ENCODE data around the gene ZDHHC8. TPM values are rescaled to one million over a fixed set of nuclear protein-coding genes. Genes with fewer than 3 reads are reported as not detected.

Gene ZDHHC8
- total and polyA plus RNA-seq, 10 of the 15 experiments (the other 5 are each of a cell fraction or from before 2014, with no cell fraction given): 0.03 to 46.3 (median 5.3) TPM

- peak; percentile 72 for TF ChIP-seq ELK1 (IDR thresholded peaks at IDR 0.05; ENCODE audit: low read depth, low read length)
- no peak for TF ChIP-seq CEBPB (IDR thresholded peaks at IDR 0.05; ENCODE audit: borderline replicate concordance in 1 of 2, low read depth in 2 of 2, low read length in 2 of 2)
- TF ChIP-seq ZNF622 (IDR thresholded peaks at IDR 0.05): no peak
These were observed 14.5 kb upstream of the ZDHHC8 start, which contains the start of gene TRMT2A (continued) for GRCh38 chr22:20116951-20117632.

- 0 out of 2 replicates have a peak, but pooled peaks cover 2% of the 10 kb centered on the region for H4K20me1 ChIP-seq (ENCODE audit: control insufficient read depth, insufficient read depth)
- H2AFZ ChIP-seq (ENCODE audit: control insufficient read depth, low read depth, low read length): peak overlapping the region; percentile 24
- H3K27me3 ChIP-seq (replicated peaks in 1 of 2; ENCODE audit: control insufficient read depth in 2 of 2, insufficient read depth in 2 of 2, low read length in 1 of 2): no peaks in the 10 kb centered on the region
- no peak for DNase-seq (ENCODE audit: low read depth, low spot score)
- FAIRE-seq: no peak
- peak; percentile 42 for ATAC-seq
- BruUV-seq (replicated peaks): no TSS peak
- peak overlapping the region; percentile 99 for H3K9ac ChIP-seq (ENCODE audit: control insufficient read depth, insufficient read depth, low read length)
- peak overlapping the region; percentile 91 for H3K27ac ChIP-seq (ENCODE audit: control insufficient read depth, insufficient read depth)
- RAD21 ChIA-PET (ENCODE audit: unreplicated experiment): no interaction called here
- H3K36me3 ChIP-seq (ENCODE audit: control insufficient read depth in 2 of 2, insufficient read depth in 2 of 2, low read length in 1 of 2): peaks cover 30 to 33% of the 10 kb centered on the region in 2 experiments
- WGBS (ENCODE audit: insufficient coverage, insufficient replicate concordance, low lambda C conversion rate, missing lambda C conversion rate): 1% methylated on average over 51 of the region's 66 CpGs
- peaks cover 70% of the 10 kb centered on the region for H3K79me2 ChIP-seq (ENCODE audit: control insufficient read depth, insufficient read depth, low read length)
- peaks cover 24% of the 10 kb centered on the region for H3K4me1 ChIP-seq (ENCODE audit: control insufficient read depth, insufficient read depth, low read length)
- in situ Hi-C loops (cut with MboI) (no loop called here), intact Hi-C loops (cut with micrococcal nuclease; ENCODE audit: unreplicated experiment) (loop anchor here (5.0 kb wide), 1 partner anchor 145 kb away; no protein-coding TSS in a partner anchor)
- peak overlapping the region; percentile 78 for H3K4me3 ChIP-seq
- SMC1A ChIA-PET (ENCODE audit: uncharacterized antibody, unreplicated experiment): interaction anchor here (0.9 kb wide), 1 partner anchor 13 kb away, joined by 5 read pairs; no protein-coding TSS in a partner anchor
- H3K4me2 ChIP-seq (ENCODE audit: control insufficient read depth, insufficient read depth): peak overlapping the region; percentile 87
- no peaks in the 10 kb centered on the region for H3K9me3 ChIP-seq (replicated peaks; ENCODE audit: control insufficient read depth, insufficient read depth, low read length)
- POLR2A ChIA-PET: interaction anchor here (0.8 to 1.5 kb wide), 6 partner anchors 34 to 175 kb away, joined by 3 to 5 read pairs (median 4); partner anchors contain the start of gene TANGO2
- CTCF ChIA-PET: interaction anchor here (0.5 to 1.5 kb wide), 2 partner anchors 39 to 387 kb away, joined by 3 to 4 read pairs; no protein-coding TSS in a partner anchor
- TF ChIP-seq POLR2AphosphoS5 (IDR thresholded peaks at IDR 0.05; ENCODE audit: low read length): peak; percentile 77
- no peak for TF ChIP-seq RELA (IDR thresholded peaks at IDR 0.05; ENCODE audit: borderline replicate concordance, partially characterized antibody)
- no peak for TF ChIP-seq CTCF (IDR thresholded peaks at IDR 0.05 in 2 of 3, conservative IDR thresholded peaks at IDR 0.05 in 1 of 3; ENCODE audit: control insufficient read depth in 2 of 3, extremely low read depth in 1 of 3, insufficient read depth in 1 of 3, low read depth in 3 of 3, low read length in 3 of 3)
- TF ChIP-seq NR2C2 (IDR thresholded peaks at IDR 0.05; ENCODE audit: borderline replicate concordance, control insufficient read depth, insufficient read length, low read depth): no peak
- peak; percentile 43; the same call in 1 of the 2 replicates for TF ChIP-seq SIN3A (IDR thresholded peaks at IDR 0.05; ENCODE audit: low read depth, low read length)
- peak; percentile 76 for TF ChIP-seq POLR2A (IDR thresholded peaks at IDR 0.05; ENCODE audit: low read depth, low read length)
- TF ChIP-seq CREM (IDR thresholded peaks at IDR 0.05; ENCODE audit: low read depth): peak; percentile 36; the same call in 1 of the 2 replicates
- TF ChIP-seq NR2C1 (IDR thresholded peaks at IDR 0.05): no peak
- TF ChIP-seq TAF1 (IDR thresholded peaks at IDR 0.05; ENCODE audit: borderline replicate concordance, low read depth, low read length): 0 out of 2 replicates have a peak, but pooled peaks have one; percentile 32
- TF ChIP-seq MXI1 (IDR thresholded peaks at IDR 0.05; ENCODE audit: low read depth, low read length): 0 out of 2 replicates have a peak, but pooled peaks have one; percentile 48
- TF ChIP-seq NBN (IDR thresholded peaks at IDR 0.05): no peak
These were observed 13.8 kb upstream of the ZDHHC8 start for GRCh38 chr22:20117633-20118299.

All from GM12878 (cell line).